CD4-positive, alpha-beta T cell (primary cell): Measurements from ENCODE around the gene BTG4. TPM values are rescaled to one million over a fixed set of nuclear protein-coding genes. Genes with fewer than 3 reads are reported as not detected.

ENCODE experiments used
- ATAC-seq: fragments of 200-7000 bp; cut with Tn5 transposase; one replicate; pipeline ENCODE4 v1.10.0; 2022; ENCODE audit warnings: mild to moderate bottlenecking; ENCODE audit not compliant: poor library complexity
- CTCF ChIA-PET: fragments of 350-600 bp; sonication (Branson Sonifier 250); formaldehyde crosslinking; loops from one replicate; lab custom pipeline; 2021; ENCODE audit warnings: antibody characterized with exemption, inconsistent platforms; lab: Charles Lee
- POLR2A ChIA-PET: fragments of 350-600 bp; sonication (Branson Sonifier 250); formaldehyde crosslinking; loops from one replicate; lab custom pipeline; 2021; ENCODE audit warnings: antibody characterized with exemption, inconsistent platforms; lab: Charles Lee
- DNase-seq, 14 experiments: peaks; one replicate each; pipeline ENCODE4 v3.0.0-alpha.2; 2013 to 2020; ENCODE audit warnings: mixed read lengths in 2 of 14
- H3K27ac ChIP-seq, 2 donors: one replicate each; pipeline versions ENCODE4 v1.5.1 to v1.7.0; 2013; ENCODE audit warnings: low read length in 2 of 2, low read depth in 1 of 2, mild to moderate bottlenecking in 1 of 2
- H3K27me3 ChIP-seq, 2 experiments: 1 replicate in 1 of 2; 2 replicates in 1 of 2; pipeline versions ENCODE4 v1.6.1 to v1.7.0; 2013; ENCODE audit warnings: low read length in 2 of 2, control low read depth in 1 of 2, mild to moderate bottlenecking in 1 of 2, moderate library complexity in 1 of 2; ENCODE audit not compliant: insufficient read depth in 2 of 2, control insufficient read depth in 1 of 2
- H3K36me3 ChIP-seq: one replicate; pipeline ENCODE4 v1.6.1; 2013; ENCODE audit warnings: low read length, control low read depth; ENCODE audit not compliant: insufficient read depth
- H3K4me1 ChIP-seq: one replicate; pipeline ENCODE4 v1.6.1; 2013; ENCODE audit warnings: low read length, control low read depth; ENCODE audit not compliant: insufficient read depth
- H3K4me3 ChIP-seq: one replicate; pipeline ENCODE4 v1.5.1; 2013; ENCODE audit warnings: mild to moderate bottlenecking, low read length, moderate library complexity
- H3K9me3 ChIP-seq, 2 experiments: 1 replicate in 1 of 2; 2 replicates in 1 of 2; pipeline versions ENCODE4 v1.6.1 to v1.7.0; 2013; ENCODE audit warnings: low read length in 2 of 2, mild to moderate bottlenecking in 2 of 2, control low read depth in 1 of 2, moderate library complexity in 1 of 2; ENCODE audit not compliant: control insufficient read depth in 1 of 2, insufficient read depth in 1 of 2
- H3K27ac Mint-ChIP-seq: one replicate; pipeline ENCODE4 v1.8.0; 2020; ENCODE audit warnings: mixed read lengths
- H3K27me3 Mint-ChIP-seq: one replicate; pipeline ENCODE4 v1.8.0; 2021; ENCODE audit warnings: mixed read lengths
- H3K36me3 Mint-ChIP-seq: one replicate; pipeline ENCODE4 v1.8.0; 2021; ENCODE audit warnings: low read depth, mixed read lengths
- H3K4me1 Mint-ChIP-seq: one replicate; pipeline ENCODE4 v1.8.0; 2021; ENCODE audit warnings: low read depth, mixed read lengths
- H3K4me3 Mint-ChIP-seq: one replicate; pipeline ENCODE4 v1.8.0; 2020; ENCODE audit warnings: mild to moderate bottlenecking, mixed read lengths
- H3K9me3 Mint-ChIP-seq: one replicate; pipeline ENCODE4 v1.8.0; 2020; ENCODE audit warnings: mixed read lengths
- CTCF ChIP-seq: fragments of 200-600 bp; IDR thresholded peaks from one replicate; pipeline ENCODE4 v1.8.0; 2022; ENCODE audit warnings: antibody characterized with exemption, mild to moderate bottlenecking
- intact Hi-C, 2 experiments: fragments of 100-400 bp; cut with DNase I in 1 of 2; cut with micrococcal nuclease in 1 of 2; formaldehyde crosslinking; loops; one replicate each; pipeline versions ENCODE4 v1.15.1 to v1.9.0; 2023 to 2025; cut with DNase I, micrococcal nuclease
- total RNA-seq, 174 experiments: library from RNA in 2 of 174; stranded (reverse) in 2 of 174; gene quantifications; one replicate each; pipeline ENCODE4 v1.2.3 and lab custom pipeline; 2021 to 2026

The BTG4 gene
- total RNA-seq, 2 experiments from 2014 or later = not detected

GRCh38 chr11:111542606-111543275 is 30.6 kb upstream of the BTG4 start:
- no peaks in the 10 kb centered on the region for H3K36me3 Mint-ChIP-seq
- POLR2A ChIA-PET = no interaction called here
- no peaks in the 10 kb centered on the region for H3K36me3 ChIP-seq
- no peaks in the 10 kb centered on the region for H3K9me3 Mint-ChIP-seq
- H3K27me3 ChIP-seq = peaks cover 25 to 37% of the 10 kb centered on the region in 2 experiments
- intact Hi-C loops = no loop called here
- peaks cover 0 to 11% of the 10 kb centered on the region in 2 experiments for H3K9me3 ChIP-seq
- H3K27ac Mint-ChIP-seq = no peak overlapping the region
- no peak for ATAC-seq
- H3K4me3 Mint-ChIP-seq = peak overlapping the region; percentile 50
- H3K4me1 Mint-ChIP-seq = peaks cover 20% of the 10 kb centered on the region
- H3K4me1 ChIP-seq = peaks cover 18% of the 10 kb centered on the region
- no peak for DNase-seq
- no peak for TF ChIP-seq CTCF
- H3K27me3 Mint-ChIP-seq = peaks cover 51% of the 10 kb centered on the region
- CTCF ChIA-PET = no interaction called here
- no peak overlapping the region for H3K27ac ChIP-seq
- no peak overlapping the region for H3K4me3 ChIP-seq

DNA sequence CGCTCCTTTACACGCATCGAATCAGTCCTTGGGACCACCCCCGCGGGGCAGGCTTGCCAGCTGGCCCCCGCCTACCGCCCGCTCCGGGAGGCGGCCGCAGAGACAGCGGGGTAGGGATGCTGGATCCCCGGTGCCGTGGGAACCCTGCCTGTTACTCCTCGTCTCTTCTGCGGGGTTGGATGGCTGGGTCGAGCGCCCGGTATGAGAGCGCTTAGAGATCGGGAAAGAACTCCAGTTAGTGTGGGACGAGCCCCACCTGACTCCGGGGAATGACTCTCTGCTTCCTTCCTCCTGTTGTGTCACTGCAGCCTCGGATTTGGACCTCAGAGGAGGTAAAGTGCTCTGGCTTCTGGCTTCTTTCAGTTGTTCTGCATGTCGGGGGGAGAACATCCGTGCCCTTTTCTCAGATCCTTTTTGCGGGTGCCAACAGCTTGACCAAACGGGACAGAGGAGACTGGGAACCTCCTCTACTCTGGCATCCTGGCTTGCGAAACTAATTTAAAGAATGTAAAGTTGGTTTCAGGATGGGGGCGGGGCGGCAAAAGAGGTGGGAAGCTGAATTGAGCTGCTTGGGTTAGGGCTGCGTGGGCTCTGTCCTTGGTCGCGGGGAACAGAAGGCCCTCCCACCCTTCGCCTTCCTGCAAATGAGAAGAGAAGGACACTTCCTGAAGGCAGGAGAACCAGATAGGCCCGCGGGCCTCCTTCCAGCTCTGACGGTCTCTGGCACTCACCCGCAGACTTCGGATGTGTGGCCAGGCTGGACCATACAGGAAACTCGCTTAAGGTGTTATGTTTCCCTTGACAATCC is 29.3 kb upstream of the BTG4 start:
- H3K4me3 Mint-ChIP-seq = peak overlapping the region; percentile 80
- intact Hi-C loops = no loop called here
- H3K27me3 Mint-ChIP-seq = peaks cover 63% of the 10 kb centered on the region
- Histone ChIP-seq H3K4me1 (peaks cover 18% of the 10 kb centered on the region), H3K4me3 (peak overlapping the region; percentile 50), H3K27me3 (peaks cover 25 to 37% of the 10 kb centered on the region in 2 experiments), H3K9me3 (peaks cover 0 to 11% of the 10 kb centered on the region in 2 experiments), H3K27ac (no peak overlapping the region), H3K36me3 (no peaks in the 10 kb centered on the region)
- peaks cover 20% of the 10 kb centered on the region for H3K4me1 Mint-ChIP-seq
- POLR2A ChIA-PET = no interaction called here
- DNase-seq = peak in 1 of 14 experiments; percentile 23
- no peak for TF ChIP-seq CTCF
- no peaks in the 10 kb centered on the region for H3K36me3 Mint-ChIP-seq
- ATAC-seq = peak; percentile 16
- H3K9me3 Mint-ChIP-seq = no peaks in the 10 kb centered on the region
- CTCF ChIA-PET = no interaction called here
- no peak overlapping the region for H3K27ac Mint-ChIP-seq

- no peaks in the 10 kb centered on the region for H3K36me3 Mint-ChIP-seq
- TF ChIP-seq CTCF = no peak
- no peak overlapping the region for H3K4me3 Mint-ChIP-seq
- ChIA-PET POLR2A (no interaction called here), CTCF (no interaction called here)
- DNase-seq (no peak), ATAC-seq (no peak)
- H3K4me1 Mint-ChIP-seq = peaks cover 20% of the 10 kb centered on the region
- no peak overlapping the region for H3K27ac ChIP-seq
- no peaks in the 10 kb centered on the region for H3K9me3 Mint-ChIP-seq
- H3K27me3 ChIP-seq = peaks cover 25 to 37% of the 10 kb centered on the region in 2 experiments
- intact Hi-C loops = no loop called here
- H3K27ac Mint-ChIP-seq = no peak overlapping the region
- H3K4me3 ChIP-seq = peak overlapping the region; percentile 50
- H3K27me3 Mint-ChIP-seq = peaks cover 67% of the 10 kb centered on the region
- H3K4me1 ChIP-seq = peaks cover 18% of the 10 kb centered on the region
- peaks cover 0 to 11% of the 10 kb centered on the region in 2 experiments for H3K9me3 ChIP-seq
- H3K36me3 ChIP-seq = no peaks in the 10 kb centered on the region
These were observed 28.7 kb upstream of the BTG4 start for GRCh38 chr11:111540937-111541253.
